Regular cardiac myocyte (primary cell): ENCODE results near the gene TARBP1. TPM values are rescaled to one million over a fixed set of nuclear protein-coding genes. Genes with fewer than 3 reads are reported as not detected.

Source experiments
- total RNA-seq: library from RNA; depleted of rRNA; stranded (reverse); fragments of >200 nt; gene quantifications from 2 replicates; pipeline ENCODE4 v1.2.3, GENCODE V29; 2014

The TARBP1 gene, protein sequence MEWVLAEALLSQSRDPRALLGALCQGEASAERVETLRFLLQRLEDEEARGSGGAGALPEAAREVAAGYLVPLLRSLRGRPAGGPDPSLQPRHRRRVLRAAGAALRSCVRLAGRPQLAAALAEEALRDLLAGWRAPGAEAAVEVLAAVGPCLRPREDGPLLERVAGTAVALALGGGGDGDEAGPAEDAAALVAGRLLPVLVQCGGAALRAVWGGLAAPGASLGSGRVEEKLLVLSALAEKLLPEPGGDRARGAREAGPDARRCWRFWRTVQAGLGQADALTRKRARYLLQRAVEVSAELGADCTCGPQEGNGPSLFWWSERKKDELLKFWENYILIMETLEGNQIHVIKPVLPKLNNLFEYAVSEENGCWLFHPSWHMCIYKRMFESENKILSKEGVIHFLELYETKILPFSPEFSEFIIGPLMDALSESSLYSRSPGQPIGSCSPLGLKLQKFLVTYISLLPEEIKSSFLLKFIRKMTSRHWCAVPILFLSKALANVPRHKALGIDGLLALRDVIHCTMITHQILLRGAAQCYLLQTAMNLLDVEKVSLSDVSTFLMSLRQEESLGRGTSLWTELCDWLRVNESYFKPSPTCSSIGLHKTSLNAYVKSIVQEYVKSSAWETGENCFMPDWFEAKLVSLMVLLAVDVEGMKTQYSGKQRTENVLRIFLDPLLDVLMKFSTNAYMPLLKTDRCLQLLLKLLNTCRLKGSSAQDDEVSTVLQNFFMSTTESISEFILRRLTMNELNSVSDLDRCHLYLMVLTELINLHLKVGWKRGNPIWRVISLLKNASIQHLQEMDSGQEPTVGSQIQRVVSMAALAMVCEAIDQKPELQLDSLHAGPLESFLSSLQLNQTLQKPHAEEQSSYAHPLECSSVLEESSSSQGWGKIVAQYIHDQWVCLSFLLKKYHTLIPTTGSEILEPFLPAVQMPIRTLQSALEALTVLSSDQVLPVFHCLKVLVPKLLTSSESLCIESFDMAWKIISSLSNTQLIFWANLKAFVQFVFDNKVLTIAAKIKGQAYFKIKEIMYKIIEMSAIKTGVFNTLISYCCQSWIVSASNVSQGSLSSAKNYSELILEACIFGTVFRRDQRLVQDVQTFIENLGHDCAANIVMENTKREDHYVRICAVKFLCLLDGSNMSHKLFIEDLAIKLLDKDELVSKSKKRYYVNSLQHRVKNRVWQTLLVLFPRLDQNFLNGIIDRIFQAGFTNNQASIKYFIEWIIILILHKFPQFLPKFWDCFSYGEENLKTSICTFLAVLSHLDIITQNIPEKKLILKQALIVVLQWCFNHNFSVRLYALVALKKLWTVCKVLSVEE (N-terminal part only)
- total RNA-seq: 19.6 and 23.7 TPM in 2 replicates

DNA sequence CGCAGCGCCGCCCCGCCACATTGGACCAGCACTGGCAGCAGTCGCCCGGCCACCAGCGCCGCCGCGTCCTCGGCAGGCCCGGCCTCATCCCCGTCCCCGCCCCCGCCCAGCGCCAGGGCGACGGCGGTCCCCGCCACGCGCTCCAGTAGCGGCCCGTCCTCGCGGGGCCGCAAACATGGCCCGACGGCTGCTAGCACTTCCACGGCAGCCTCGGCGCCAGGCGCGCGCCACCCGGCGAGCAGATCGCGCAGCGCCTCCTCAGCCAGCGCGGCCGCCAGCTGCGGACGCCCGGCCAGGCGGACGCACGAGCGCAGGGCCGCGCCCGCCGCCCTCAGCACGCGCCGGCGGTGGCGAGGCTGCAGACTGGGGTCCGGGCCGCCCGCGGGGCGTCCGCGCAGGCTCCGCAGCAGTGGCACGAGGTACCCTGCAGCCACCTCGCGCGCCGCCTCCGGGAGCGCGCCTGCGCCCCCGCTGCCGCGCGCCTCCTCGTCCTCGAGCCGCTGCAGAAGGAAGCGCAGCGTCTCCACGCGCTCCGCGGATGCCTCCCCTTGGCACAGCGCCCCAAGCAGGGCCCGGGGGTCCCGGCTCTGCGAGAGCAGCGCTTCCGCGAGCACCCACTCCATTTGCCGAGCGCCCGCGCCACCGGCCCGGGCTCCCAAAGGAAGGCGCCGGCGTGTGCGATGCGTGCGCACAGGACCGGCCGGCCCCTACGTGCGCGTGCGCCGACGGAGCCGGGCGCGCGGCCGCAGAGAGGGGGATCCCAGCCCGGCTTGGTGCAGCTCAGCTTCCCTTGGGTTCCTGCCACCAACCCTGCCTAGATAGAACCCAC is at the start of gene TARBP1:
TARBP1 (minus strand) TSS at position 699 of the 829 bp plus-strand sequence; CDS start at position 623, 76 bp downstream.

GRCh38 chr1:234373064-234373958 is 105.7 kb downstream of the TARBP1 start, which contains the start of gene COA6:
Gene COA6 (plus strand): TSS chr1:234373456. CDS start chr1:234373467, 11 bp downstream.

Other genes starting within 250 kb of the TARBP1 start
- 12.1 and 20.9 TPM in 2 replicates for gene COA6, start 105.7 kb downstream of the TARBP1 start, total RNA-seq
- 98.2 and 154 TPM in 2 replicates for gene IRF2BP2, start 131.0 kb upstream of the TARBP1 start, total RNA-seq